Liver (tissue), 3 donors: Measurements from ENCODE around the gene AS3MT.
"Not testable (repeated sequence)": the region's sequence is repeated elsewhere in the genome, so short reads cannot be mapped to it uniquely, and the experiment has no call there.

Experiments used
- ATF3 ChIP-seq: IDR thresholded peaks from 2 replicates; pipeline ENCODE4 v1.6.1; 2016; ENCODE audit warnings: antibody characterized with exemption
- CTCF ChIP-seq: fragments of 150-350 bp; IDR thresholded peaks from 2 replicates; pipeline ENCODE4 v1.5.1; 2017; ENCODE audit warnings: improper control_type of control experiment, low read depth, low read length; ENCODE audit not compliant: missing input control
- GABPA ChIP-seq, 2 donors: IDR thresholded peaks in 1 of 2; conservative IDR thresholded peaks in 1 of 2; 2 replicates each; pipeline ENCODE4 v1.6.1; 2016; ENCODE audit warnings: antibody characterized with exemption in 2 of 2, mild to moderate bottlenecking in 1 of 2, moderate library complexity in 1 of 2
- HNF4G ChIP-seq: IDR thresholded peaks from 2 replicates; pipeline ENCODE4 v1.6.1; 2016; ENCODE audit warnings: antibody characterized with exemption
- JUND ChIP-seq, 2 donors: IDR thresholded peaks; 2 replicates each; pipeline ENCODE4 v1.6.1; 2016; ENCODE audit warnings: antibody characterized with exemption in 2 of 2
- RAD21 ChIP-seq, 2 donors: IDR thresholded peaks; 2 replicates each; pipeline ENCODE4 v1.6.1; 2016; ENCODE audit warnings: antibody characterized with exemption in 2 of 2, mild to moderate bottlenecking in 2 of 2
- REST ChIP-seq: IDR thresholded peaks from 2 replicates; pipeline ENCODE4 v1.6.1; 2016; ENCODE audit warnings: antibody characterized with exemption, mild to moderate bottlenecking
- SP1 ChIP-seq: IDR thresholded peaks from 2 replicates; pipeline ENCODE4 v1.6.1; 2018; ENCODE audit warnings: antibody characterized with exemption, mild to moderate bottlenecking
- TAF1 ChIP-seq: conservative IDR thresholded peaks from 2 replicates; pipeline ENCODE4 v1.6.1; 2016; ENCODE audit warnings: antibody characterized with exemption, mild to moderate bottlenecking
- YY1 ChIP-seq: IDR thresholded peaks from 2 replicates; pipeline ENCODE4 v1.6.1; 2016; ENCODE audit warnings: antibody characterized with exemption, mild to moderate bottlenecking
- ZBTB33 ChIP-seq: IDR thresholded peaks from 2 replicates; pipeline ENCODE4 v1.6.1; 2016; ENCODE audit warnings: antibody characterized with exemption
- donor health status: healthy.
- donor health status: healthy.

- TF ChIP-seq ZBTB33; SP1; CTCF; YY1; TAF1; GABPA (IDR thresholded peaks at IDR 0.05 in 1 of 2, conservative IDR thresholded peaks at IDR 0.05 in 1 of 2); JUND (IDR thresholded peaks at IDR 0.05); ATF3; REST; HNF4G; RAD21 (IDR thresholded peaks at IDR 0.05): not testable (repeated sequence)
Measured at GRCh38 chr10:102838276-102838927, 30.9 kb upstream of the AS3MT start.
